Kidney epithelial cell (primary cell): ENCODE data around the gene ZNF503. TPM values are rescaled to one million over a fixed set of nuclear protein-coding genes. Genes with fewer than 3 reads are reported as not detected.

Experiments used
- DNase-seq: peaks from one replicate; pipeline ENCODE4 v3.0.0-alpha.2; 2010; ENCODE audit warnings: low read depth
- H3K27me3 ChIP-seq: 2 replicates; pipeline ENCODE4 v1.6.0; 2011; ENCODE audit warnings: low read length; ENCODE audit not compliant: control insufficient read depth, insufficient read depth
- H3K36me3 ChIP-seq: 2 replicates; pipeline ENCODE4 v1.5.1; 2011; ENCODE audit warnings: low read length; ENCODE audit not compliant: control insufficient read depth, insufficient read depth
- H3K4me3 ChIP-seq: 2 replicates; pipeline ENCODE4 v1.5.1; 2011; ENCODE audit warnings: low read depth, mild to moderate bottlenecking, control low read depth, low read length
- total RNA-seq: library from RNA; depleted of rRNA; stranded (reverse); fragments of >200 nt; gene quantifications from 2 replicates; pipeline ENCODE4 v1.2.3, GENCODE V29; 2015
- TF ChIP-seq, protein P1 (sequence below): IDR thresholded peaks from 2 replicates; pipeline ENCODE4 v1.5.1; 2011; ENCODE audit warnings: mild to moderate bottlenecking, moderate library complexity, low read length, control low read depth, inconsistent platforms; ENCODE audit not compliant: insufficient read depth, poor library complexity, severe bottlenecking

The ZNF503 gene
- total RNA-seq, 1 donor from 2014 or later: 13.8 TPM

DNA sequence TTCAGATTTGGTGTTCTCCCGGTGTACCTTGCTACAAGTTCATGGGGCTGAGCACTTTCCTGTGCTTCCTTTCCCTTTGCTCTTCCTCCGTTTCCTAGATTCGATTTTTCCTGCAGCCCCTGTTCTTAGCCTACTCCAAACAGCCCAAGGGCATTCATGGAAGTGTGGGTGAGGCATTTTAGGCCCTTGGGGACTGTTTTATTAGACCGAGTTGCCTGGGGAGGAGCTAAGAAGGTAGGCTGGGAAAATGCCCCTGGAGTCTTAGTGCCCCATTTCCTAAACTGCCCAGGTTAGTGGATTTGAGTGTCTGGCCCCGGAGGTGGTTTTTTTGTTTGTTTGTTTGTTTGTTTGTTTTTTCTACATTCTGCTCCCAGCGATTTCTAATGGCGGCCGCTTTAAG is 31.7 kb upstream of the ZNF503 start:
- H3K36me3 ChIP-seq: no peaks in the 10 kb centered on the region
- H3K4me3 ChIP-seq: no peak overlapping the region
- no peak for DNase-seq
- TF ChIP-seq, protein P1, sequence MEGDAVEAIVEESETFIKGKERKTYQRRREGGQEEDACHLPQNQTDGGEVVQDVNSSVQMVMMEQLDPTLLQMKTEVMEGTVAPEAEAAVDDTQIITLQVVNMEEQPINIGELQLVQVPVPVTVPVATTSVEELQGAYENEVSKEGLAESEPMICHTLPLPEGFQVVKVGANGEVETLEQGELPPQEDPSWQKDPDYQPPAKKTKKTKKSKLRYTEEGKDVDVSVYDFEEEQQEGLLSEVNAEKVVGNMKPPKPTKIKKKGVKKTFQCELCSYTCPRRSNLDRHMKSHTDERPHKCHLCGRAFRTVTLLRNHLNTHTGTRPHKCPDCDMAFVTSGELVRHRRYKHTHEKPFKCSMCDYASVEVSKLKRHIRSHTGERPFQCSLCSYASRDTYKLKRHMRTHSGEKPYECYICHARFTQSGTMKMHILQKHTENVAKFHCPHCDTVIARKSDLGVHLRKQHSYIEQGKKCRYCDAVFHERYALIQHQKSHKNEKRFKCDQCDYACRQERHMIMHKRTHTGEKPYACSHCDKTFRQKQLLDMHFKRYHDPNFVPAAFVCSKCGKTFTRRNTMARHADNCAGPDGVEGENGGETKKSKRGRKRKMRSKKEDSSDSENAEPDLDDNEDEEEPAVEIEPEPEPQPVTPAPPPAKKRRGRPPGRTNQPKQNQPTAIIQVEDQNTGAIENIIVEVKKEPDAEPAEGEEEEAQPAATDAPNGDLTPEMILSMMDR: no peak
- H3K27me3 ChIP-seq: no peaks in the 10 kb centered on the region

DNA sequence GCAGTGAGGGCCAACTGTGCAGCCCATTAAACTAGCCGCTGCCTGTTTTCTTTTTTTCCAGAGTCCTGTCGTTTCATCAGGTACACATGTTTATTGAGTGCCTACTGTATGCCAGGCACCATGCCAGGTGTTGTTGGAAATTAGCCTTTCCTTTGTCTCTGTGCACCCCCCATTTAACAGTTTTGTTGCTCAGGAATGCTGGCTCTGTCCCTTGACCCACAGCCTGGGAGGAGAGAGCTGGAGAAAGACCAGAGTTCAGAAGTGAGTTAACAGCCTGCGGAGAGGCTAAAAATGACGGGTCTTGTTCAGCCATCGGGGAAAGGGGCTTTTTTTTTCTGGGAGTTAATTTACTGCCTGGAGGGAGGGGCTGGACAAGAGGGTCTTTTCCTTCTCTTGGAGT is 31.2 kb upstream of the ZNF503 start:
- H3K27me3 ChIP-seq: no peaks in the 10 kb centered on the region
- H3K4me3 ChIP-seq: no peak overlapping the region
- no peak for DNase-seq
- H3K36me3 ChIP-seq: no peaks in the 10 kb centered on the region
- TF ChIP-seq, protein P1: no peak

DNA sequence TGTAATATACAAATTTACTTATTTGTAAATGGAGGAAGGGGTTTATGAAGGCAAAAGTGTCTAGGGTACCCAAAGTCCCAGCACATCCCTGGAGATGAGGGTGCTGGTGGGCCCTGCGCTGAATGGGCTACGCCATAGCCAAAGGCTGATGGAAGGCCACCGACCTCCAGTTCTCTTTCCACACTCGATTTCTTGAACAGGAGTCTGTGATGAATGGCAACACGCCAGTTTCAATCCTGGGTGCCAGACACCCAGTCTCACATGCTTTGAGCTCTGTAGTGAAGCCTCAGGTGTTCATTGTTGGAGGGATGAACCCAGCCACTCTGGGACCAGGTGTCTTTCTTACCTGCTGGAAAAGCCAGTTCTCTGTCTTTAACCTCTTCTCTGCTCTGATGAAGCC is 30.6 kb upstream of the ZNF503 start:
- TF ChIP-seq, protein P1: no peak
- DNase-seq: no peak
- H3K36me3 ChIP-seq: no peaks in the 10 kb centered on the region
- H3K27me3 ChIP-seq: no peaks in the 10 kb centered on the region
- H3K4me3 ChIP-seq: no peak overlapping the region

DNA sequence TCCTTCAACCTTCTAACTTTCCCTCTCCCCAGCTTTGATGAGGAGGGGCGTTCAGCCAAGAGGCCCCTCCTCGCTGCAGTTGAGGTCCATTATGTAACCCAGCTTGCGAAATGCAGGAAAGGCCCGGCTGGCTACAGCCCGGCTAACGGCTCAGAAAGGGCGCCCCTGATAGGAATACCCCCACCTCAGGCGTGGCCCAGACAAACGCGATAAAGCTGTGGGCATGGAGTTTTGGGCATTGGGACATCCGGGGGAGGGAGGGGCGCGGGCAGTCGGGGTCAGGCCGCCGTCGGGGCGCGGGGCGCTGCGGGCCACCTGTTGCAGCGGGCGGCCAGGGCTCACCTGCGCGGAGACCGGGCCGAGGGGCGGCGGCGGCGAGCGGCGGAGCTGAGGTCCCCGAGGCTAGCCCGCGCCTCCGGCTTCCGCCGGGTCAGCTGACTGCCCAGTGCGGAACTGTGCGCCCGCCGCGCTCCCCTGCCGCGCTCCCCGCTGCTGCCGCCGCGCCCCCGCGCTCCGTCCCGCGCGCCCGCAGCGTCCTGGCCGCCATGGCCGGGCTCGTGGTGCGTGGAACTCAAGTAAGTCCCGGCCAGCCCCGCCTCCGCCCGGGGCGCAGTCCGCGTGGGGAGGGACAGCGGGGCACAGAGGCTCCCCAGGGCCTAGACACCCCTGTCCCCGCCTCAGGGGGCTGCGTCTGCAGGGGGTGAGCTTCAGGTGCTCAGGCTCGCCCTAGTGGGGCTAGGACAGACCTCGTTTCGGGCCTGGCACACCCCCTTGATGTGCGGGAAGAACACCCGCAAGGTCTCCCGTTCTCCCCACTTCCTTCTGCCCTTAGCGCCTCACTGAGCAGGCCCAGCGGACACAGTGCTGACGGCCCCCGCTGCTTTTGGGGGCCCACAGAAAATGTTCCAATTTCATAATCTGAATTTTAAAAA is 29.9 kb upstream of the ZNF503 start, which contains the start of gene LRMDA:
LRMDA (plus strand) TSS at position 445 of the 932 bp plus-strand sequence.
- Histone ChIP-seq H3K4me3 (peak within 1 kb of the TSS; percentile 31), H3K27me3 (no peaks in the 10 kb centered on the region), H3K36me3 (no peaks in the 10 kb centered on the region)
- DNase-seq: no peak
- TF ChIP-seq, protein P1: no peak

DNA sequence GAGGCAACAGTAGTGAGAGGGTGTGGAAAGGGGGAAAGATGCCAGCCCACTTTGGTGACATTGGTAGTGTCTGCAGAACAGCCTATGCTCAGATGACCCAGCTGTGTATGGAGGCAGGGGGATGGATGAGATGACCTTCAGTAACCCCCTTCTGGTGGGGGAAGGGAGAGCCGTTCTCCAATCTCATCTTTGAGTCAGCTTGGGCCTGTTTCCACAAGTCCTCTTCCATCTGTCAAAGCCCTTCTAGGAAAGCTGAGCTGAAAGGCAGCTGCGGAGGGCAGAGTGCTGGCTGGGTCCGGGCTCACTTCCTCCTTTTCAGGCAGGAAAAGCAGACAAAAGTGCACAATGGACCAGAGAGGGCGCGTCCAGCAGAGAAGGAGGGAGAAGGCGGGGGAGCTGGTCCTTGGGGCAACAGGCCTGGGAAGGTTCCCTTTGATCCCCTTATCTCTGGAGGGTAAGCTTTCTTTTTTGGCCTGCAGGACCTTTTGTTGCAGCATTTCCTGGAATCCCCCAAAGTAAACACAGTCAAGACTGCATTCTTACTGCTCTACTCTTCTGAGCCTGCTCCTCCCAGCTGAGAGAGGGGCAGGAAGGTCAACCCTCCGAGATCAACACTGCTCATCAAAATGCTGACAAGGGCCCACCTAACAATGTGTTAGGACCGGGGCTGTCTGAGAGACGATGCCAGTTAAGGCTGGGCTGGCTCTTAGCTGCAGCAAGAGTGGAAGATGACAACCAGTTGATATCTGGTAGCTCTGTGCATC is 28.6 kb upstream of the ZNF503 start:
- DNase-seq: no peak
- H3K27me3 ChIP-seq: no peaks in the 10 kb centered on the region
- TF ChIP-seq, protein P1: no peak
- no peaks in the 10 kb centered on the region for H3K36me3 ChIP-seq
- H3K4me3 ChIP-seq: no peak overlapping the region
